Stimulated activated memory B cell treated with anti-CD40 and anti-IgM and Interleukin-4, amounts not matched to agents 10 μg/mL and 1 μg/mL and 100 μg/mL, for 72 hours (primary cell): ENCODE results near the gene HEXIM2.

Experiments used
- ATAC-seq: fragments of 150-1000 bp; cut with Tn5 transposase; 2 replicates; pipeline ENCODE4 v1.10.0; 2021
- H3K27ac Mint-ChIP-seq: one replicate; pipeline ENCODE4 v1.8.0; 2022; ENCODE audit warnings: mild to moderate bottlenecking, mixed read lengths
- H3K27me3 Mint-ChIP-seq: one replicate; pipeline ENCODE4 v1.8.0; 2022; ENCODE audit warnings: mixed read lengths
- H3K36me3 Mint-ChIP-seq: one replicate; pipeline ENCODE4 v1.8.0; 2022; ENCODE audit warnings: mixed read lengths
- H3K4me1 Mint-ChIP-seq: one replicate; pipeline ENCODE4 v1.8.0; 2022; ENCODE audit warnings: mixed read lengths
- H3K4me3 Mint-ChIP-seq: one replicate; pipeline ENCODE4 v1.8.0; 2022; ENCODE audit warnings: mild to moderate bottlenecking, moderate library complexity, mixed read lengths
- H3K9me3 Mint-ChIP-seq: one replicate; pipeline ENCODE4 v1.8.0; 2022; ENCODE audit warnings: mixed read lengths

Gene HEXIM2

GRCh38 chr17:45168991-45169752 is 7.5 kb downstream of the HEXIM2 start:
- ATAC-seq: no peak
- peaks cover 16% of the 10 kb centered on the region for H3K36me3 Mint-ChIP-seq
- H3K4me3 Mint-ChIP-seq: no peak overlapping the region
- H3K27me3 Mint-ChIP-seq: no peaks in the 10 kb centered on the region
- no peaks in the 10 kb centered on the region for H3K9me3 Mint-ChIP-seq
- H3K27ac Mint-ChIP-seq: no peak overlapping the region
- H3K4me1 Mint-ChIP-seq: peaks cover 18% of the 10 kb centered on the region

- ATAC-seq: no peak
- peak overlapping the region; percentile 87 for H3K27ac Mint-ChIP-seq
- H3K4me3 Mint-ChIP-seq: no peak overlapping the region
- peaks cover 18% of the 10 kb centered on the region for H3K4me1 Mint-ChIP-seq
- no peaks in the 10 kb centered on the region for H3K27me3 Mint-ChIP-seq
- peaks cover 12% of the 10 kb centered on the region for H3K36me3 Mint-ChIP-seq
- no peaks in the 10 kb centered on the region for H3K9me3 Mint-ChIP-seq
Measured at GRCh38 chr17:45170280-45170930, 8.7 kb downstream of the HEXIM2 start.

GRCh38 chr17:45170931-45171337 is 9.3 kb downstream of the HEXIM2 start:
- no peak for ATAC-seq
- no peaks in the 10 kb centered on the region for H3K27me3 Mint-ChIP-seq
- H3K27ac Mint-ChIP-seq: peak overlapping the region; percentile 87
- no peaks in the 10 kb centered on the region for H3K9me3 Mint-ChIP-seq
- peaks cover 11% of the 10 kb centered on the region for H3K36me3 Mint-ChIP-seq
- no peak overlapping the region for H3K4me3 Mint-ChIP-seq
- peaks cover 18% of the 10 kb centered on the region for H3K4me1 Mint-ChIP-seq

GRCh38 chr17:45171338-45172231 is 9.9 kb downstream of the HEXIM2 start:
- Mint-ChIP-seq H3K4me1 (peaks cover 18% of the 10 kb centered on the region), H3K27ac (peak overlapping the region; percentile 87), H3K9me3 (no peaks in the 10 kb centered on the region), H3K27me3 (no peaks in the 10 kb centered on the region), H3K4me3 (no peak overlapping the region), H3K36me3 (peaks cover 11% of the 10 kb centered on the region)
- ATAC-seq: no peak

GRCh38 chr17:45172232-45172540 is 10.5 kb downstream of the HEXIM2 start:
- Mint-ChIP-seq H3K36me3 (peaks cover 11% of the 10 kb centered on the region), H3K9me3 (no peaks in the 10 kb centered on the region), H3K27ac (peak overlapping the region; percentile 87), H3K4me3 (peak overlapping the region; percentile 76), H3K4me1 (peaks cover 18% of the 10 kb centered on the region), H3K27me3 (no peaks in the 10 kb centered on the region)
- ATAC-seq: no peak

GRCh38 chr17:45172541-45173286 is 11.0 kb downstream of the HEXIM2 start:
- peaks cover 11% of the 10 kb centered on the region for H3K36me3 Mint-ChIP-seq
- no peaks in the 10 kb centered on the region for H3K9me3 Mint-ChIP-seq
- peaks cover 18% of the 10 kb centered on the region for H3K4me1 Mint-ChIP-seq
- peak overlapping the region; percentile 87 for H3K27ac Mint-ChIP-seq
- H3K27me3 Mint-ChIP-seq: no peaks in the 10 kb centered on the region
- ATAC-seq: peak; percentile 80
- H3K4me3 Mint-ChIP-seq: peak overlapping the region; percentile 76

- Mint-ChIP-seq H3K27me3 (no peaks in the 10 kb centered on the region), H3K27ac (no peak overlapping the region), H3K9me3 (no peaks in the 10 kb centered on the region), H3K36me3 (no peaks in the 10 kb centered on the region), H3K4me3 (no peak overlapping the region), H3K4me1 (peaks cover 18% of the 10 kb centered on the region)
- ATAC-seq: no peak
Measured at GRCh38 chr17:45175759-45176115, 14.1 kb downstream of the HEXIM2 start.

GRCh38 chr17:45177563-45177962 is 15.9 kb downstream of the HEXIM2 start:
- Mint-ChIP-seq H3K4me3 (no peak overlapping the region), H3K27me3 (no peaks in the 10 kb centered on the region), H3K36me3 (no peaks in the 10 kb centered on the region), H3K27ac (no peak overlapping the region), H3K9me3 (no peaks in the 10 kb centered on the region), H3K4me1 (peaks cover 18% of the 10 kb centered on the region)
- no peak for ATAC-seq

GRCh38 chr17:45184144-45184543 is 22.5 kb downstream of the HEXIM2 start:
- peaks cover 9% of the 10 kb centered on the region for H3K4me1 Mint-ChIP-seq
- no peak overlapping the region for H3K4me3 Mint-ChIP-seq
- no peak for ATAC-seq
- H3K27ac Mint-ChIP-seq: no peak overlapping the region
- H3K27me3 Mint-ChIP-seq: no peaks in the 10 kb centered on the region
- H3K36me3 Mint-ChIP-seq: no peaks in the 10 kb centered on the region
- no peaks in the 10 kb centered on the region for H3K9me3 Mint-ChIP-seq

- H3K4me1 Mint-ChIP-seq: peaks cover 8% of the 10 kb centered on the region
- H3K27me3 Mint-ChIP-seq: no peaks in the 10 kb centered on the region
- ATAC-seq: no peak
- no peaks in the 10 kb centered on the region for H3K9me3 Mint-ChIP-seq
- H3K4me3 Mint-ChIP-seq: no peak overlapping the region
- H3K36me3 Mint-ChIP-seq: no peaks in the 10 kb centered on the region
- H3K27ac Mint-ChIP-seq: no peak overlapping the region
Measured at GRCh38 chr17:45186801-45187354, 25.2 kb downstream of the HEXIM2 start.

GRCh38 chr17:45189009-45189408 is 27.3 kb downstream of the HEXIM2 start:
- H3K4me1 Mint-ChIP-seq: no peaks in the 10 kb centered on the region
- no peaks in the 10 kb centered on the region for H3K36me3 Mint-ChIP-seq
- H3K4me3 Mint-ChIP-seq: no peak overlapping the region
- H3K27me3 Mint-ChIP-seq: no peaks in the 10 kb centered on the region
- no peak for ATAC-seq
- H3K27ac Mint-ChIP-seq: no peak overlapping the region
- no peaks in the 10 kb centered on the region for H3K9me3 Mint-ChIP-seq

GRCh38 chr17:45190503-45191255 is 29.0 kb downstream of the HEXIM2 start:
- no peaks in the 10 kb centered on the region for H3K9me3 Mint-ChIP-seq
- H3K27ac Mint-ChIP-seq: no peak overlapping the region
- no peak for ATAC-seq
- no peak overlapping the region for H3K4me3 Mint-ChIP-seq
- no peaks in the 10 kb centered on the region for H3K27me3 Mint-ChIP-seq
- H3K4me1 Mint-ChIP-seq: no peaks in the 10 kb centered on the region
- H3K36me3 Mint-ChIP-seq: no peaks in the 10 kb centered on the region

GRCh38 chr17:45195424-45195823 is 33.7 kb downstream of the HEXIM2 start:
- no peaks in the 10 kb centered on the region for H3K9me3 Mint-ChIP-seq
- no peak overlapping the region for H3K4me3 Mint-ChIP-seq
- H3K4me1 Mint-ChIP-seq: peaks cover 10% of the 10 kb centered on the region
- no peaks in the 10 kb centered on the region for H3K36me3 Mint-ChIP-seq
- ATAC-seq: no peak
- H3K27me3 Mint-ChIP-seq: no peaks in the 10 kb centered on the region
- H3K27ac Mint-ChIP-seq: no peak overlapping the region

- Mint-ChIP-seq H3K4me1 (peaks cover 10% of the 10 kb centered on the region), H3K9me3 (no peaks in the 10 kb centered on the region), H3K27ac (no peak overlapping the region), H3K27me3 (no peaks in the 10 kb centered on the region), H3K36me3 (no peaks in the 10 kb centered on the region), H3K4me3 (no peak overlapping the region)
- no peak for ATAC-seq
Measured at GRCh38 chr17:45197108-45197507, 35.4 kb downstream of the HEXIM2 start.
